RWPE2 (cell line): ENCODE measurements around the gene DPPA4.
"Not testable (repeated sequence)": the region's sequence is repeated elsewhere in the genome, so short reads cannot be mapped to it uniquely, and the experiment has no call there.

Experiments used
- ATAC-seq: fragments of 200-7000 bp; cut with Tn5 transposase; 3 replicates; pipeline ENCODE4 v1.9.1; 2021; ENCODE audit warnings: low read depth
- DNase-seq: peaks from one replicate; pipeline ENCODE4 v3.0.0-alpha.2; 2020; ENCODE audit warnings: low spot score
- H3K27ac ChIP-seq: fragments of 450-650 bp; 2 replicates; pipeline ENCODE4 v1.5.1; 2017; ENCODE audit warnings: mild to moderate bottlenecking; ENCODE audit not compliant: poor library complexity, severe bottlenecking
- H3K27me3 ChIP-seq: fragments of 250-450 bp; sonication (Bioruptor Pico); 2 replicates; pipeline ENCODE4 v1.5.1; 2021; ENCODE audit warnings: mild to moderate bottlenecking, moderate library complexity; ENCODE audit not compliant: insufficient read depth, poor library complexity, severe bottlenecking
- H3K36me3 ChIP-seq: fragments of 250-450 bp; sonication (Bioruptor Pico); 2 replicates; pipeline ENCODE4 v1.5.1; 2020; ENCODE audit warnings: low read depth, mild to moderate bottlenecking, moderate library complexity
- H3K4me1 ChIP-seq: fragments of 250-450 bp; sonication (Bioruptor Pico); 2 replicates; pipeline ENCODE4 v1.5.1; 2021; ENCODE audit warnings: mild to moderate bottlenecking, moderate library complexity; ENCODE audit not compliant: insufficient read depth, poor library complexity, severe bottlenecking
- H3K4me3 ChIP-seq: fragments of 250-450 bp; sonication (Bioruptor Pico); 2 replicates; pipeline ENCODE4 v1.5.1; 2021; ENCODE audit warnings: mild to moderate bottlenecking, moderate library complexity; ENCODE audit not compliant: severe bottlenecking
- H3K9me3 ChIP-seq: fragments of 250-450 bp; sonication (Bioruptor Pico); 2 replicates; pipeline ENCODE4 v1.5.1; 2021; ENCODE audit warnings: mild to moderate bottlenecking, moderate library complexity; ENCODE audit not compliant: severe bottlenecking
- CTCF ChIP-seq: fragments of 450-650 bp; IDR thresholded peaks from one replicate; pipeline ENCODE4 v1.5.1; 2017; ENCODE audit warnings: mild to moderate bottlenecking, moderate library complexity; ENCODE audit not compliant: poor library complexity, severe bottlenecking

Gene DPPA4

GRCh38 chr3:109364088-109364487, 26.7 kb upstream of the DPPA4 start:
- no peaks in the 10 kb centered on the region for H3K4me1 ChIP-seq
- TF ChIP-seq CTCF: no peak
- ATAC-seq (no peak), DNase-seq (no peak)
- no peak overlapping the region for H3K4me3 ChIP-seq
- H3K27ac ChIP-seq: no peak overlapping the region
- no peaks in the 10 kb centered on the region for H3K36me3 ChIP-seq
- H3K9me3 ChIP-seq: no peaks in the 10 kb centered on the region
- no peaks in the 10 kb centered on the region for H3K27me3 ChIP-seq

- ATAC-seq: no peak
- Histone ChIP-seq H3K9me3 (no peaks in the 10 kb centered on the region), H3K4me1 (no peaks in the 10 kb centered on the region), H3K36me3 (no peaks in the 10 kb centered on the region), H3K27me3 (no peaks in the 10 kb centered on the region), H3K4me3 (no peak overlapping the region), H3K27ac (no peak overlapping the region)
- DNase-seq: no peak
- TF ChIP-seq CTCF: no peak
These were observed 26.3 kb upstream of the DPPA4 start for GRCh38 chr3:109363634-109364033.

GRCh38 chr3:109362823-109363222, 25.5 kb upstream of the DPPA4 start:
- H3K27ac ChIP-seq: no peak overlapping the region
- H3K4me3 ChIP-seq: no peak overlapping the region
- DNase-seq (no peak), ATAC-seq (no peak)
- no peaks in the 10 kb centered on the region for H3K36me3 ChIP-seq
- no peaks in the 10 kb centered on the region for H3K4me1 ChIP-seq
- H3K9me3 ChIP-seq: no peaks in the 10 kb centered on the region
- no peak for TF ChIP-seq CTCF
- H3K27me3 ChIP-seq: no peaks in the 10 kb centered on the region

- H3K27ac ChIP-seq, H3K9me3 ChIP-seq, DNase-seq, H3K27me3 ChIP-seq, H3K4me3 ChIP-seq, ATAC-seq, H3K36me3 ChIP-seq, H3K4me1 ChIP-seq: not testable (repeated sequence)
These were observed 21.5 kb upstream of the DPPA4 start for GRCh38 chr3:109358809-109359208.

GRCh38 chr3:109356442-109357155, 19.3 kb upstream of the DPPA4 start:
- no peak for ATAC-seq
- no peak for TF ChIP-seq CTCF
- no peak for DNase-seq
- H3K9me3 ChIP-seq: no peaks in the 10 kb centered on the region
- H3K4me3 ChIP-seq: no peak overlapping the region
- no peak overlapping the region for H3K27ac ChIP-seq
- no peaks in the 10 kb centered on the region for H3K4me1 ChIP-seq
- H3K36me3 ChIP-seq: no peaks in the 10 kb centered on the region
- H3K27me3 ChIP-seq: peaks cover 4% of the 10 kb centered on the region
